GM19397 (cell line): ENCODE results near the gene MAP7D2.
"Not testable (repeated sequence)": the region's sequence is repeated elsewhere in the genome, so short reads cannot be mapped to it uniquely, and the experiment has no call there.

ENCODE experiments used
- ATAC-seq: cut with Tn5 transposase; IDR thresholded peaks from one replicate; pipeline ENCODE4 v1.9.1; 2021; ENCODE audit warnings: mild to moderate bottlenecking, moderate library complexity; ENCODE audit not compliant: unreplicated experiment

The MAP7D2 gene

GRCh38 chrX:20116577-20117240 lies at the start of gene MAP7D2:
TSS of gene MAP7D2 (minus strand) at chrX:20116907. CDS start at chrX:20116879, 28 bp downstream.
- ATAC-seq = no peak

GRCh38 chrX:20162516-20162915 lies 45.8 kb upstream of the MAP7D2 start:
- not testable (repeated sequence) for ATAC-seq

- ATAC-seq = no peak
These were observed 43.2 kb upstream of the MAP7D2 start for GRCh38 chrX:20159797-20160385.

- ATAC-seq = no peak
These were observed 35.0 kb upstream of the MAP7D2 start for GRCh38 chrX:20151689-20152088.

GRCh38 chrX:20149326-20149725 lies 32.6 kb upstream of the MAP7D2 start:
- ATAC-seq = no peak

GRCh38 chrX:20147561-20147960 lies 30.9 kb upstream of the MAP7D2 start:
- ATAC-seq = no peak

GRCh38 chrX:20144491-20144890 lies 27.8 kb upstream of the MAP7D2 start:
- ATAC-seq = no peak

GRCh38 chrX:20143561-20143960 lies 26.9 kb upstream of the MAP7D2 start:
- ATAC-seq = no peak

GRCh38 chrX:20143111-20143510 lies 26.4 kb upstream of the MAP7D2 start:
- ATAC-seq = no peak

GRCh38 chrX:20141281-20142220 lies 24.8 kb upstream of the MAP7D2 start, which contains the start of gene EIF1AX:
TSS of gene EIF1AX (minus strand) at chrX:20141838. CDS start at chrX:20141640, 198 bp downstream.
- peak; percentile 99 for ATAC-seq

GRCh38 chrX:20140420-20140819 lies 23.7 kb upstream of the MAP7D2 start:
- no peak for ATAC-seq

GRCh38 chrX:20139966-20140365 lies 23.3 kb upstream of the MAP7D2 start:
- ATAC-seq = no peak

GRCh38 chrX:20135944-20136343 lies 19.2 kb upstream of the MAP7D2 start:
- no peak for ATAC-seq

GRCh38 chrX:20132666-20133065 lies 16.0 kb upstream of the MAP7D2 start:
- no peak for ATAC-seq

GRCh38 chrX:20130357-20130756 lies 13.7 kb upstream of the MAP7D2 start:
- no peak for ATAC-seq

GRCh38 chrX:20129547-20129946 lies 12.8 kb upstream of the MAP7D2 start:
- ATAC-seq = no peak

- no peak for ATAC-seq
These were observed 12.0 kb upstream of the MAP7D2 start for GRCh38 chrX:20128670-20129069.

GRCh38 chrX:20127440-20127839 lies 10.7 kb upstream of the MAP7D2 start:
- not testable (repeated sequence) for ATAC-seq

- not testable (repeated sequence) for ATAC-seq
These were observed 10.1 kb upstream of the MAP7D2 start for GRCh38 chrX:20126833-20127232.

- ATAC-seq = no peak
These were observed 8.3 kb upstream of the MAP7D2 start for GRCh38 chrX:20124964-20125363.

GRCh38 chrX:20118065-20118824 lies 1.5 kb upstream of the MAP7D2 start:
- ATAC-seq = no peak
